ENCODE data around the gene OR5H6.

The OR5H6 gene

GRCh38 chr3:98272126-98272525 lies 8.1 kb downstream of the OR5H6 start:
- no peak for DNase-seq (ENCODE audit: low read depth)
- H3K4me3 ChIP-seq (ENCODE audit: control insufficient read depth, low read depth, low read length), result no peak overlapping the region
- TF ChIP-seq CTCF (IDR thresholded peaks at IDR 0.05; ENCODE audit: control insufficient read depth, insufficient read depth, low read depth, low read length, missing control alignments), result no peak

- no peak for DNase-seq (ENCODE audit: low read depth)
- no peak for TF ChIP-seq CTCF (IDR thresholded peaks at IDR 0.05; ENCODE audit: control insufficient read depth, insufficient read depth, low read depth, low read length, missing control alignments)
- no peak overlapping the region for H3K4me3 ChIP-seq (ENCODE audit: control insufficient read depth, low read depth, low read length)
Measured at GRCh38 chr3:98274914-98275313, 10.9 kb downstream of the OR5H6 start.

- TF ChIP-seq CTCF (IDR thresholded peaks at IDR 0.05; ENCODE audit: control insufficient read depth, insufficient read depth, low read depth, low read length, missing control alignments), result no peak
- DNase-seq (ENCODE audit: low read depth), result no peak
Measured at GRCh38 chr3:98282205-98282604, 18.2 kb downstream of the OR5H6 start, which contains the start of gene OR5H2. OR5H2 (plus strand) TSS chr3:98282505; CDS start chr3:98282903, 398 bp downstream.

GRCh38 chr3:98290916-98291315 lies 26.9 kb downstream of the OR5H6 start:
- DNase-seq (ENCODE audit: low read depth), result no peak
- no peak for TF ChIP-seq CTCF (IDR thresholded peaks at IDR 0.05; ENCODE audit: control insufficient read depth, insufficient read depth, low read depth, low read length, missing control alignments)
- no peak overlapping the region for H3K4me3 ChIP-seq (ENCODE audit: control insufficient read depth, low read depth, low read length)

More at GRCh38 chr3:98282205-98282604, 18.2 kb downstream of the OR5H6 start, which contains the start of gene OR5H2:
- H3K4me3 ChIP-seq (ENCODE audit: control insufficient read depth, low read depth, low read length), result no peak within 1 kb of the TSS

GRCh38 chr3:98291332-98291957 lies 27.4 kb downstream of the OR5H6 start:
- H3K4me3 ChIP-seq (ENCODE audit: control insufficient read depth, low read depth, low read length), result no peak overlapping the region
- no peak for DNase-seq (ENCODE audit: low read depth)
- no peak for TF ChIP-seq CTCF (IDR thresholded peaks at IDR 0.05; ENCODE audit: control insufficient read depth, insufficient read depth, low read depth, low read length, missing control alignments)
